Fibroblast of mammary gland (primary cell): ENCODE measurements around the gene MRNIP.

Experiments
- DNase-seq: peaks from one replicate; pipeline ENCODE4 v3.0.0-alpha.2; 2010; ENCODE audit warnings: low read depth
- H3K4me3 ChIP-seq: 2 replicates; pipeline ENCODE4 v1.5.1; 2011; ENCODE audit warnings: low read depth, mild to moderate bottlenecking, low read length, moderate library complexity; ENCODE audit not compliant: control insufficient read depth
- TF ChIP-seq, protein P1 (sequence below): conservative IDR thresholded peaks from 2 replicates; pipeline ENCODE4 v1.5.1; 2011; ENCODE audit warnings: low read depth, low read length, inconsistent platforms; ENCODE audit not compliant: control insufficient read depth, insufficient read depth

The MRNIP gene

DNA sequence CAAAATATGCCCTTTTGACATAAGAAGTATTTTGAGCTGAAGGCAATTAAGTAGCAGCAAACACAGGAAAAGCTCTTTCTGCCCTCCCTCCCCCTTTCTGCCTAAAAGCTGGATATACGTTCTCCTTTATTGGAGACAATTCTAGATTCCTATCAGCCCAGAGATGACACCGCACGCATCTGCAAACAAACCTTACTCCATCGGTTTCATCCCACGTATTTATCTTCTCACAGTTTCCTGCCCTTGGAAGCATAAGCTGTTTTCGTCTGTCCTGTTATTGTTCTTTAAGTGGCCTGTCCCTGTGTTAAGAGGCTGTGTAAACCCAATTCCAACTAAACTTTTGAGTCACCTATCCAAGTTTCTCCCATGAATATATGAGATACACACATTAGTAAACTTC, 37.2 kb upstream of the MRNIP start:
- H3K4me3 ChIP-seq = no peak overlapping the region
- TF ChIP-seq, protein P1, sequence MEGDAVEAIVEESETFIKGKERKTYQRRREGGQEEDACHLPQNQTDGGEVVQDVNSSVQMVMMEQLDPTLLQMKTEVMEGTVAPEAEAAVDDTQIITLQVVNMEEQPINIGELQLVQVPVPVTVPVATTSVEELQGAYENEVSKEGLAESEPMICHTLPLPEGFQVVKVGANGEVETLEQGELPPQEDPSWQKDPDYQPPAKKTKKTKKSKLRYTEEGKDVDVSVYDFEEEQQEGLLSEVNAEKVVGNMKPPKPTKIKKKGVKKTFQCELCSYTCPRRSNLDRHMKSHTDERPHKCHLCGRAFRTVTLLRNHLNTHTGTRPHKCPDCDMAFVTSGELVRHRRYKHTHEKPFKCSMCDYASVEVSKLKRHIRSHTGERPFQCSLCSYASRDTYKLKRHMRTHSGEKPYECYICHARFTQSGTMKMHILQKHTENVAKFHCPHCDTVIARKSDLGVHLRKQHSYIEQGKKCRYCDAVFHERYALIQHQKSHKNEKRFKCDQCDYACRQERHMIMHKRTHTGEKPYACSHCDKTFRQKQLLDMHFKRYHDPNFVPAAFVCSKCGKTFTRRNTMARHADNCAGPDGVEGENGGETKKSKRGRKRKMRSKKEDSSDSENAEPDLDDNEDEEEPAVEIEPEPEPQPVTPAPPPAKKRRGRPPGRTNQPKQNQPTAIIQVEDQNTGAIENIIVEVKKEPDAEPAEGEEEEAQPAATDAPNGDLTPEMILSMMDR = no peak
- DNase-seq = no peak

GRCh38 chr5:179893958-179894895, 35.6 kb upstream of the MRNIP start:
- DNase-seq = no peak
- TF ChIP-seq, protein P1 = no peak
- no peak overlapping the region for H3K4me3 ChIP-seq

DNA sequence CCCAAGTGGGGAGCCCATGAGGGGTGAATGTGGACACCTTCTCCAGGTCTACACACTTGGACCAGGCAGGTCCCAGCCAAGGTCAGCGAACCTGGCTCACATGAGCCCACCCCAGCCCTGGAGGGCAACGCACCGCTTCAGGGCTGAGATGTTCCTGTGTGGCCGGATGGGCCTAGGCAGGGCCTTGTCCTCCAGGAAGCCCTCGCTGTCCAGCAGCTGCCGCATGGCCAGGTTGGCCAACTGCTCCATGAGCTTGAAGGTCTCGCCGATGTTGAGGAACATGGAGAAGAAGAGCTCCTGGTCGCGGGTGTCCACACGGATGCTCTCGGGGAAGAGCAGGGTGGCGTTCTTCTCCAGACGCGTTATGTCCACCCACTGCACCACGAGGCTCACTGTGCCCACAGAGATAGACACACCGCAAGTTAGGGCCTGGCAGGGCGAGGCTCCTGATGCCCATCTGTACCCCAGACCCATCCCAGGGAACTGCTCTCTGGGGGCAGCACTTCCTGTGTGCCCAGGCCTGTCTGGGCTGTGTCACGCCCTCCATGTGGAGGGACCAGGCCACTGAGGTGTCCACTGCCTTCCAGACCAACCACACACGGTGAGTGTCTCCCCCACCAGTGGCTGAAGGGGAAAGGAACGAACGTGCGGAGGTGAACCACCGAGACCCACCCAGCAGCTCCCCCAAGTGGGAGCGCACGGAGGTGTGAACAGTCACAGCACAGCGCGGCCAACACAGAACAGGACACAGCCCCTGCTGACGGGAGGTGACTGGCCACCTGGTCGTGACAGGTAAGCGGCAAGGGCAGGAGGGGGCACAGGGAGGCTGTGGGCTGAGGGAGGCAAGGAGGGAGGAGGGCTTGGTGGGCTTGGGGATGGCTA, 34.7 kb upstream of the MRNIP start:
- no peak for DNase-seq
- TF ChIP-seq, protein P1 = no peak
- H3K4me3 ChIP-seq = no peak overlapping the region

DNA sequence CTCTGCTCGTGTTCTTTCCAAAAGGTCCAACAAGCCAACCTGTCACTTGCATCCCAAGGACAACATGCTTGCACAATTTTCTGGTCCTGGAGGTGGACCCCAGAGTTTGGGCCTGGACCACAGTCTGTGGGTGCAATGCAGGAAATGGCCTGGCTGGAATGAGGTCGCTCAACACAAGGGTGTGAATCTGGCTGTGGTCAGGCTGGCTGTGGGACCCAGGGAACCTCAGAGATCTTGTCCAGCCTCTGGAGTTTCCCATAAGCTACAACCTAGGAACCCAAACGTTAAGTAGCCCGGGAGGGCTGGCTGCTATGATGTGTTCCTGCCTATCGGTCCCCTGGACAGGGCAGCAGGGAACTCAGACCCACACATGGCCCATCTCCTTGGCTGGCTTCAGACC, 33.6 kb upstream of the MRNIP start:
- H3K4me3 ChIP-seq = no peak overlapping the region
- no peak for DNase-seq
- TF ChIP-seq, protein P1 = no peak

DNA sequence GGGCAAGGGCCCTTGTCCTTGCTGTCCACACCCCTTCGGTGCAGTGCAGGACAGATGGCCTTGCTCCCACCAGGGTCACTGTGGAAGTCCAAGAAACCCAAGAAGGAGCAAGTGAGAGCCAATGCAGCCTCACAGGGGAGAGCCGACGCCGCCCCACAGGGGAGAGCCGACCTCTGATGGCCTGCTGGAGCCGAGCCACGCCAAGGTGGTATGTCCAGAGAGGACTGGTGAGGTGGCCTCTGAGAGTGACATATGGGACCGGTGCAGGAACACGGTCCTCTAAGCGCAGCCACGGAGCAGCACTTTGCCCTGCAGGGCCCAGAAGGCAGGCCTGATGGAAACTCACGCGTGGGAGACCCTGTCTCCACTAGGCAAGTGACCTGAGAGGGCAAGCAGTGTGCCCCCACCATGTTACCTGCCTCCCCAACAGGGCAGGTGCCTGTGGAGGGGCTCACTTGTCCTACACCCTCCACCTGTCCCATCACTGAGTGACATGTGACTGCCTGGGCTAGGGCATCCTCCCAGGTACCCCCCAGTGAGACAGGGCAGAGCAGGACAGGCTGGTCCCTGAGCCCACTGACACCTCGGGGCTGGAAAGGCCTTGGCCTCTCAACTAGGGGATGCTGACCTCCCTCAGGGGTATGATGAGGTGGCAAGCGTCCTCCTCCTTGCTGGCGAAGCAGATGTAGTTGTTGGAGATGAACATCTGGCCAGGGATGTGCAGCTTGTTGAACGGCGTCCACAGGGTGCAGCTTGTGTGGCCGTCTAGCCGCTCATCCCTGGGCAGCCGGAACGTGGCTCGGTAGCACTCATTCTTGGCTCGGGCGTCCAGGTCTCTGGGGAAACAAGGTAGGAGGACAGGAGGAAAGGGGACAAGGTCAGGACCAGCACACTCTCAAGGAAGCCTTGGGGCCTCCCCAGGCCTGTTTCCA, 32.4 kb upstream of the MRNIP start:
- TF ChIP-seq, protein P1 = no peak
- DNase-seq = no peak
- no peak overlapping the region for H3K4me3 ChIP-seq

- TF ChIP-seq, protein P1 = no peak
- DNase-seq = no peak
- no peak overlapping the region for H3K4me3 ChIP-seq
These were observed 31.3 kb upstream of the MRNIP start for GRCh38 chr5:179889885-179890284.
